ENCODE results near the gene MAEA. TPM values are rescaled to one million over a fixed set of nuclear protein-coding genes. Genes with fewer than 3 reads are reported as not detected.

Gene MAEA
- total and polyA plus RNA-seq, 10 of the 15 experiments (the other 5 are each of a cell fraction or from before 2014, with no cell fraction given): 3.6 to 67.1 (median 54.6) TPM

DNA sequence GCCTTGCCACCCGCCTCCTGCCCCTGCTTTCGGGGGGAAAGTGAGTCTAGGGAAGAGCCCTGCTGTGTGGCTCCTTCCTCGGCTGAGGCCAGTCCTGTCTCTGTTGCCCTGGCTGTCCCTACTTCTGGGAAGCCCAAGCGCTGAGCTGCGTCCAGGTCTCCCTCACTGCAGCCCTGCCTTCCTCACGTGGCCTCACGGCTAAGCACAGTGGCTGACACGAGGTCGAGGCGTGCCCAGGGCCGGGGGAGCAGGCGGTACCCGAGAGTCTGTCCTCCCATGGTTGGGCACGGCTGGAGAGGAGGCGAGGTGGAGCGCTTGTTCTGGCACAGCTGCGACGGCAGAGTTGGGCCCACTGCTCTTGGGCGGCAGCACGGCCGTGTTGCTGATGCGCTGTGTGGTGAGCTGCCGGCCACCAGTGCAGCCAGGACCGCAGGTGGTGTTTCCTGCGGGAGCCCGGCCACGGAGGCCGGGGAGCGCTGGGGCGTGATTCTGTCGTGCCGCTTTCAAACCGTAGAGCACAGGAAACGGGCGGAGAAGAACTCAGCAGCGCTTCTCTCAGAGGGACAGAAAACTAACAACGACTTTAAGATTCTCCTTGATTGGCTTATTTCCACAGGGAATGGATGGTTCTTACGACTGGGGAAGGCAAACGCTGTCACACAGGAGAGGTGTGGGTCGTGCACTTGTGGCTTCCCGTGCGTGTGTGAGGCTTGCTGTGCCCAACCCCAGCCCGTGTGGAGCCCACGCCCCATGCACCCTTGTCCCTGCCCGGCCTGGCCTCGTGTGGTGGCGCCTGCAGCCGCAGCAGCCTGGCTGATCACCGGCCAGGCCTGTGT is 21.3 kb downstream of the MAEA start:
- in situ Hi-C loops (cut with MboI): no loop called here
- Histone ChIP-seq H3K4me3 (no peak overlapping the region), H3K9ac (ENCODE audit: control insufficient read depth, insufficient read depth, low read length) (no peak overlapping the region), H3K36me3 (ENCODE audit: control insufficient read depth in 2 of 2, insufficient read depth in 2 of 2, low read length in 1 of 2) (peaks cover 10 to 17% of the 10 kb centered on the region in 2 experiments; a peak in 3 of 4 replicates), H3K79me2 (ENCODE audit: control insufficient read depth, insufficient read depth, low read length) (peaks cover 28% of the 10 kb centered on the region), H4K20me1 (ENCODE audit: control insufficient read depth, insufficient read depth) (no peaks in the 10 kb centered on the region), H2AFZ (ENCODE audit: control insufficient read depth, low read depth, low read length) (no peak overlapping the region), H3K27me3 (replicated peaks in 1 of 2; ENCODE audit: control insufficient read depth in 2 of 2, insufficient read depth in 2 of 2, low read length in 1 of 2) (no peaks in the 10 kb centered on the region), H3K4me2 (ENCODE audit: control insufficient read depth, insufficient read depth) (no peak overlapping the region), H3K9me3 (replicated peaks; ENCODE audit: control insufficient read depth, insufficient read depth, low read length) (no peaks in the 10 kb centered on the region; the same call in 2 of the 3 replicates), H3K27ac (ENCODE audit: control insufficient read depth, insufficient read depth) (no peak overlapping the region), H3K4me1 (ENCODE audit: control insufficient read depth, insufficient read depth, low read length) (no peaks in the 10 kb centered on the region; the same call in 1 of the 2 replicates)
- ChIA-PET RAD21 (ENCODE audit: unreplicated experiment) (no interaction called here), CTCF (no interaction called here), SMC1A (ENCODE audit: uncharacterized antibody, unreplicated experiment) (no interaction called here), POLR2A (no interaction called here)
- FAIRE-seq (no peak), DNase-seq (ENCODE audit: low read depth, low spot score) (no peak), ATAC-seq (no peak)
- intact Hi-C loops (cut with micrococcal nuclease; ENCODE audit: unreplicated experiment): no loop called here
- no TSS peak for BruUV-seq (replicated peaks)
- 95% methylated on average over 43 of the region's 49 CpGs for WGBS (ENCODE audit: insufficient coverage, insufficient replicate concordance, low lambda C conversion rate, missing lambda C conversion rate)
- no peak for TF ChIP-seq ZBED1 (IDR thresholded peaks at IDR 0.05; ENCODE audit: borderline replicate concordance)
- TF ChIP-seq MYC (IDR thresholded peaks at IDR 0.05; ENCODE audit: insufficient read depth, insufficient read length, insufficient replicate concordance, low read length, severe bottlenecking): no peak
- no peak for TF ChIP-seq RAD21 (IDR thresholded peaks at IDR 0.05; ENCODE audit: insufficient read depth, low read depth, low read length)
- no peak for TF ChIP-seq CTCF (IDR thresholded peaks at IDR 0.05 in 2 of 3, conservative IDR thresholded peaks at IDR 0.05 in 1 of 3; ENCODE audit: control insufficient read depth in 2 of 3, extremely low read depth in 1 of 3, insufficient read depth in 1 of 3, low read depth in 3 of 3, low read length in 3 of 3)
- TF ChIP-seq, protein P1, sequence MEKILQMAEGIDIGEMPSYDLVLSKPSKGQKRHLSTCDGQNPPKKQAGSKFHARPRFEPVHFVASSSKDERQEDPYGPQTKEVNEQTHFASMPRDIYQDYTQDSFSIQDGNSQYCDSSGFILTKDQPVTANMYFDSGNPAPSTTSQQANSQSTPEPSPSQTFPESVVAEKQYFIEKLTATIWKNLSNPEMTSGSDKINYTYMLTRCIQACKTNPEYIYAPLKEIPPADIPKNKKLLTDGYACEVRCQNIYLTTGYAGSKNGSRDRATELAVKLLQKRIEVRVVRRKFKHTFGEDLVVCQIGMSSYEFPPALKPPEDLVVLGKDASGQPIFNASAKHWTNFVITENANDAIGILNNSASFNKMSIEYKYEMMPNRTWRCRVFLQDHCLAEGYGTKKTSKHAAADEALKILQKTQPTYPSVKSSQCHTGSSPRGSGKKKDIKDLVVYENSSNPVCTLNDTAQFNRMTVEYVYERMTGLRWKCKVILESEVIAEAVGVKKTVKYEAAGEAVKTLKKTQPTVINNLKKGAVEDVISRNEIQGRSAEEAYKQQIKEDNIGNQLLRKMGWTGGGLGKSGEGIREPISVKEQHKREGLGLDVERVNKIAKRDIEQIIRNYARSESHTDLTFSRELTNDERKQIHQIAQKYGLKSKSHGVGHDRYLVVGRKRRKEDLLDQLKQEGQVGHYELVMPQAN (conservative IDR thresholded peaks at IDR 0.05): no peak
- TF ChIP-seq NR2C1 (IDR thresholded peaks at IDR 0.05): no peak
- no peak for TF ChIP-seq JUND (IDR thresholded peaks at IDR 0.05; ENCODE audit: low read depth, low read length)
- TF ChIP-seq TBL1XR1 (IDR thresholded peaks at IDR 0.05; ENCODE audit: low read depth, low read length): no peak
- no peak for TF ChIP-seq FOXK2 (IDR thresholded peaks at IDR 0.05)
- TF ChIP-seq ZNF274 (IDR thresholded peaks at IDR 0.05; ENCODE audit: insufficient read depth, insufficient read length): no peak
- TF ChIP-seq MTA2 (IDR thresholded peaks at IDR 0.05; ENCODE audit: low read depth): no peak
- no peak for TF ChIP-seq TCF3 (IDR thresholded peaks at IDR 0.05; ENCODE audit: borderline replicate concordance, insufficient read depth, low read depth, low read length)
- no peak for TF ChIP-seq STAT3 (IDR thresholded peaks at IDR 0.05; ENCODE audit: low read depth, low read length)
- no peak for TF ChIP-seq BACH1 (IDR thresholded peaks at IDR 0.05; ENCODE audit: borderline replicate concordance)
- TF ChIP-seq NFXL1 (IDR thresholded peaks at IDR 0.05; ENCODE audit: borderline replicate concordance): no peak
- no peak for TF ChIP-seq ZBTB4 (CRISPR knock-in tag; IDR thresholded peaks at IDR 0.05)

Measured in GM12878 (cell line).